SK-N-SH (cell line): ENCODE results near the gene MMP8.

Experiments
- CTCF ChIP-seq: fragments of 200-600 bp; sonication (generic); IDR thresholded peaks from 2 replicates; pipeline ENCODE4 v1.6.1; 2017; ENCODE audit warnings: antibody characterized with exemption, mild to moderate bottlenecking, moderate library complexity
- EP300 ChIP-seq, 2 experiments: IDR thresholded peaks; 2 replicates each; pipeline versions ENCODE4 v1.4.0 to v1.6.1; 2012; ENCODE audit warnings: borderline replicate concordance in 1 of 2, low read depth in 1 of 2, low read length in 1 of 2
- MXI1 ChIP-seq: IDR thresholded peaks from 2 replicates; pipeline ENCODE4 v1.6.1; 2012; ENCODE audit warnings: mild to moderate bottlenecking, low read depth, low read length, improper control_type of control experiment
- REST ChIP-seq: IDR thresholded peaks from 2 replicates; pipeline ENCODE4 v1.6.1; 2012; ENCODE audit warnings: mild to moderate bottlenecking, low read depth, low read length, moderate library complexity
- YY1 ChIP-seq: IDR thresholded peaks from 2 replicates; pipeline ENCODE4 v1.4.0; 2012; ENCODE audit warnings: low read depth, mild to moderate bottlenecking

- no peak for TF ChIP-seq CTCF
- no peak for TF ChIP-seq EP300 (IDR thresholded peaks at IDR 0.05; ENCODE audit: borderline replicate concordance in 1 of 2, low read depth in 1 of 2, low read length in 1 of 2)
- no peak for TF ChIP-seq YY1
- no peak for TF ChIP-seq MXI1
- no peak for TF ChIP-seq REST
These were observed 38.7 kb upstream of the MMP8 start for GRCh38 chr11:102763440-102763839.
